MG63 (cell line): ENCODE data around the gene IQUB. TPM values are rescaled to one million over a fixed set of nuclear protein-coding genes. Genes with fewer than 3 reads are reported as not detected.
"Not testable (repeated sequence)": the region's sequence is repeated elsewhere in the genome, so short reads cannot be mapped to it uniquely, and the experiment has no call there.

Source experiments
- DNase-seq: peaks from one replicate; pipeline ENCODE4 v3.0.0-alpha.2; 2020
- H3K27me3 ChIP-seq: fragments of 250-450 bp; sonication (Bioruptor Pico); 2 replicates; pipeline ENCODE4 v1.5.1; 2020; ENCODE audit warnings: mild to moderate bottlenecking, moderate library complexity
- H3K36me3 ChIP-seq: fragments of 250-450 bp; sonication (Bioruptor Pico); 2 replicates; pipeline ENCODE4 v1.5.1; 2020; ENCODE audit warnings: mild to moderate bottlenecking, moderate library complexity
- H3K4me3 ChIP-seq: fragments of 250-450 bp; sonication (Bioruptor Pico); 2 replicates; pipeline ENCODE4 v1.5.1; 2020; ENCODE audit warnings: mild to moderate bottlenecking, moderate library complexity
- H3K9me3 ChIP-seq: fragments of 250-450 bp; sonication (Bioruptor Pico); 2 replicates; pipeline ENCODE4 v1.5.1; 2020; ENCODE audit warnings: mild to moderate bottlenecking, moderate library complexity
- total RNA-seq: library from RNA; depleted of rRNA; stranded (reverse); fragments of >200 nt; shearing (Covaris generic); gene quantifications from 2 replicates; pipeline ENCODE4 v1.2.3, GENCODE V29; 2014; ENCODE audit warnings: low replicate concordance

The IQUB gene
- total RNA-seq, 1 experiment from 2014 or later = not detected

DNA sequence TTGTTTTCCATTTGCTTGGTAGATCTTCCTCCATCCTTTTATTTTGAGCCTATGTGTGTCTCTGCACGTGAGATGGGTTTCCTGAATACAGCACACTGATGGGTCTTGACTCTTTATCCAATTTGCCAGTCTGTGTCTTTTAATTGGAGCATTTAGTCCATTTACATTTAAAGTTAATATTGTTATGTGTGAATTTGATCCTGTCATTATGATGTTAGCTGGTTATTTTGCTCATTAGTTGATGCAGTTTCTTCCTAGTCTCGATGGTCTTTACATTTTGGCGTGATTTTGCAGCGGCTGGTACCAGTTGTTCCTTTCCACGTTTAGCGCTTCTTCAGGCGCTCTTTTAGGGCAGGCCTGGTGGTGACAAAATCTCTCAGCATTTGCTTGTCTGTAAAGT, 7.9 kb downstream of the IQUB start:
- H3K4me3 ChIP-seq, H3K27me3 ChIP-seq, H3K9me3 ChIP-seq, H3K36me3 ChIP-seq, DNase-seq: not testable (repeated sequence)

- H3K9me3 ChIP-seq = no peaks in the 10 kb centered on the region
- no peaks in the 10 kb centered on the region for H3K27me3 ChIP-seq
- H3K36me3 ChIP-seq = no peaks in the 10 kb centered on the region
- no peak for DNase-seq
- no peak overlapping the region for H3K4me3 ChIP-seq
Observed at GRCh38 chr7:123522066-123522465, 12.3 kb downstream of the IQUB start.

DNA sequence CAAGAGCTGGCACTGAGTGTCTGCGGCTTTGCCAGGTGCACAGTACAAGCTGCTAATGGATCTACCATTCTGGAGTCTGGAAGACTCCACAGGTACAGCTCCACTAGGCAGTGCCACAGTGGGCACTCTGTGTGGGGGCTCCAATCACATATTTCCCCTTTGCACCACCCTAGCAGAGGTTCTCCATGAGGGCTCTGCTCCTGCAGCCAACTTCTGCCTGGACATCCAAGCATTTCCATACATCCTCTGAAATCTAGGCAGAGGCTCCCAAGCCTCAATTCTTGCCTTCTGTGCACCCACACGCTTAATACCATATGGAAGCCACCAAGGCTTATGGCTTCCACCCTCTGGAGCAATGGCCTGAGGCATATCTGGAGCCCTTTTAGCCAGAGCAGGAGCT, 29.2 kb downstream of the IQUB start:
- H3K9me3 ChIP-seq = no peaks in the 10 kb centered on the region
- H3K36me3 ChIP-seq = no peaks in the 10 kb centered on the region
- no peak overlapping the region for H3K4me3 ChIP-seq
- H3K27me3 ChIP-seq = no peaks in the 10 kb centered on the region
- DNase-seq = no peak

DNA sequence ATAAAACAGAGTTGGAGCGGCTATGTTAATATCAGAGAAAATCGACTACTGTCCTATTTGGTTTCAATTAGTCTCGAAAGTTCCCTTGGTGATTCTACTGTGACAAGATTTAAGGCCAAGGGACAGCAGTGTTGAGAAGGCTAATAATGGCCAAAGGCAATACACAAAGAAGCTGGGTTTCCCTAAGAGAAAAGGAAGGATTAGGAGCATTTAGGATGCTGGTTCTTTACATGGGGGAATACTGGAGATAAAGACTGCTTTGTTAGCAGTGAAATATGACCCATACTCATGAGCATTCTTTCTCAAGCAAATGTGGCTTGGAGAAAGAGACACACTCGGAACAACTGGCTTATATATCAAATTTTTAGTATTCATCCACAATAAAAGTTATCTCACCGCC, 32.2 kb downstream of the IQUB start:
- Histone ChIP-seq H3K9me3 (no peaks in the 10 kb centered on the region), H3K4me3 (no peak overlapping the region), H3K36me3 (no peaks in the 10 kb centered on the region), H3K27me3 (no peaks in the 10 kb centered on the region)
- no peak for DNase-seq

DNA sequence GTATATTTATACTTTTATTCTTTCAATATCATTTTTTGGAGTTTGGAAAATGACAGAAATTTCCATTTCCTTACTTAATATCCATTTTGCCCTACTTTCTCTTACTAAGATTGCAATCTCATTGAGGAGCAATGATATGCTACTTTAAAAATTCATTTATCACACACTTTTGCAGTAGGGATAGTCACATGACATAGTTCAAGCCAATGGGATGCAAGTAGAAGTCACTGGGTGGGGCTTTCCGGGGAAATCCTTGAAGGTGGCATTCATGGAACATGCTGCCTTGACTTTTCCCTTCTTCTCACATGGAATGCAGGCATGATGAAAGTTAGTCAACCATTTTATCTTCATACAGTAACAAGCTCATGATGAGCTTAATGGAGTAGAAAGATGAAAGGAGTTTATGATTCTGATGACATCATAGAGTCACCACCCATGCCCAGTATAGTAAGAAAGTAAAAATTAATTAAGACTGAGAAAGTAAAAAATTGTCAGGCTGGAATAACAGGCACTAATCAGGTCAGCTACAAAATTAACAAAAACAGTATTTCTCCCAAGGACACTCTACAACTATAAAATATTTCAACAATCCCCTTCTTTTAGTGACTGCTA, 33.4 kb downstream of the IQUB start:
- Histone ChIP-seq H3K36me3 (no peaks in the 10 kb centered on the region), H3K27me3 (no peaks in the 10 kb centered on the region), H3K4me3 (no peak overlapping the region), H3K9me3 (no peaks in the 10 kb centered on the region)
- no peak for DNase-seq

DNA sequence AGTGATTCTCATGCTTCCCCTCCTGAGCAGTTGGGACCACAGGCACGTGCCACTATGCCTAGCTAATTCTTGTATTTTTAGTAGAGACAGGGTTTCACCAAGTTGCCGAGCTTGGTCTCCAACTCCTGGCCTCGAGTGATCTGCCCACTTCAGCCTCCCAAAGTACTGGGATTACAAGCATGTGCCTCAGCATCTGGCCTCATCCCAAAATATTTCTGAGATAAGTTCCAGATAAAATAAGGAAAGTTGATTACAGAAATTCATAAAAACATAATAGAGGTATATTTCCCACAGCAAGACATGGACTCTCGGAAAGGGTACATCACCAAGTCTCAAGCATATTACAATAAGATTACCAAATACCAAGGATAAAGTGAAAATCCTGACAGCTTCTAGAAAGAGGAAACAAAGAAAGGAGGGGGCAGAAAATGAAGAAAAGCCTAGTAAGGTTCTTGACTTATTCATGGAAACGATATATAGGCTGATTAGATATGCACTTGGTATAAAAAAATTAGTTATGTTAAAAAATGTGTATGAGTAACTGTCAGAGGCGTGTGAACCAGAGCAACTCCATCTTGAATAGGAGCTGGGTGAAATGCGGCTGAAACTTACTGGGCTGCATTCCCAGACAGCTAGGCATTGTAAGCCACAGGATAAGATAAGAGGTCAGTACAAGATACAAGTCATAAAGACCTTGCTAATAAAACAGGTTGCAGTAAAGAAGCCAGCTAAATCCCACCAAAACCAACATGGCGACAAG, 35.0 kb downstream of the IQUB start:
- no peaks in the 10 kb centered on the region for H3K27me3 ChIP-seq
- no peaks in the 10 kb centered on the region for H3K9me3 ChIP-seq
- no peak for DNase-seq
- no peak overlapping the region for H3K4me3 ChIP-seq
- H3K36me3 ChIP-seq = no peaks in the 10 kb centered on the region

DNA sequence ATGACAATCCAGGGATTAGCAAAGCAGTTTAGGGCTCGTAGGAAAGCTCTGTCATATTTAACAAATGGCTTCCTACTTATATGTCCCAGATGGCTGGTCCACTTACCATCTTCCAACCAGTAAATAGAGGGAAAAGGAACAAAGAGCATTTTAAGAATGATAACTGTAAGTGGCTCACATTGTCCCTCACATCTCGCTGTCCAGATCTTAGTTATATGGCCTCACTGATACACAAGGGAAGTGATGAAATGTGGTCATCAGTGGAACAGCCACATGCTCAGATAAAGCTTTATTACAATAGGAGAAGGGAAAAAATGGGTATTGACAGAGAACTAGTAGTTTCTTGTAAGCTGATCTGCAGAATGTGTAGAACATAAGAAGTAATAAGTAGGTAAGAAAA, 35.8 kb downstream of the IQUB start:
- Histone ChIP-seq H3K9me3 (no peaks in the 10 kb centered on the region), H3K36me3 (no peaks in the 10 kb centered on the region), H3K4me3 (no peak overlapping the region), H3K27me3 (no peaks in the 10 kb centered on the region)
- DNase-seq = no peak

DNA sequence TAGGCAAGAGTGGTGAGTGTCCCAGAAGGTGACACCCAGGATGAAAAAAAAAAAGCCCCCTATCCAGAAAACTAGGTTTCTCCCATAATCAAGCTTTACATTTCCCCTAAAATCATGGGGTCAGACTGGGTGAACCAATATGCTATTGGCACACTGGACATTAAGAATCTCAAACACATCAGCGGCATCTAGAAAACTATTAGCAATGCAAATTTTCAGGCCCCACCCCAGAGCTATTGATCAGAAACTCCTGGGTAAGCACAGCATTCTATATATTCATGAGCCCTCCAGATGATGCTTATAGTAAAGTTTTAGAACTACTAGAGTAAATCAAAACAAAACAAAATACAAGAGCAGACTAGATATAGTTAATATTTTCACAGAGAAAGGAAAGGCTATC, 36.4 kb downstream of the IQUB start:
- H3K27me3 ChIP-seq = no peaks in the 10 kb centered on the region
- no peaks in the 10 kb centered on the region for H3K36me3 ChIP-seq
- DNase-seq = no peak
- H3K9me3 ChIP-seq = no peaks in the 10 kb centered on the region
- no peak overlapping the region for H3K4me3 ChIP-seq

GRCh38 chr7:123494193-123494796, 40.1 kb downstream of the IQUB start:
- Histone ChIP-seq H3K36me3 (no peaks in the 10 kb centered on the region), H3K9me3 (peaks cover 2% of the 10 kb centered on the region; the same call in 1 of the 2 replicates), H3K27me3 (no peaks in the 10 kb centered on the region), H3K4me3 (no peak overlapping the region)
- no peak for DNase-seq

- Histone ChIP-seq H3K4me3 (no peak overlapping the region), H3K36me3 (no peaks in the 10 kb centered on the region), H3K27me3 (no peaks in the 10 kb centered on the region), H3K9me3 (peaks cover 2% of the 10 kb centered on the region; the same call in 1 of the 2 replicates)
- no peak for DNase-seq
Observed at GRCh38 chr7:123492485-123492884, 41.9 kb downstream of the IQUB start.

DNA sequence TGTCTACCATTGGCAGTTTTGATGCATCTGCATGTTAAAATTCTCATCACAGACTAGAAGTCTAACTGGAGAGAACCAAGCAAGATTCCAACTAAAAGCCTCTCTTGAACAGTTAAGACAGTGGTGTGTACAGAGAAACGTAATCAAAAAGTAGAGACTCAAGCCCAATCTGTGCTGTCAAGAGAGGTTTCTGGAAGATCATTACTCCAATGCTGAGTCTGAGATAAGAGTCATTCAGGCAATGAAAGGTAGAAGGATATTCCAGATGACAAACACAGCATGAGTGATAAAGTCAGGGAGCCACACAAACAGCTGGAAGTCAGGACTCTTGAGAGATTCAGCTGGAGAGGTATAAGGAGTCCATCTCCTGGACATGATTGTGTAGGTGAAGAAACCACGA, 48.7 kb downstream of the IQUB start:
- no peak for DNase-seq
- Histone ChIP-seq H3K4me3 (no peak overlapping the region), H3K36me3 (no peaks in the 10 kb centered on the region)

GRCh38 chr7:123485187-123485586, 49.2 kb downstream of the IQUB start:
- DNase-seq = no peak
- no peaks in the 10 kb centered on the region for H3K27me3 ChIP-seq
- no peaks in the 10 kb centered on the region for H3K36me3 ChIP-seq
- H3K9me3 ChIP-seq = peaks cover 2% of the 10 kb centered on the region; the same call in 1 of the 2 replicates
- H3K4me3 ChIP-seq = no peak overlapping the region

More for the DNA sequence above, 48.7 kb downstream of the IQUB start:
- H3K27me3 ChIP-seq = no peaks in the 10 kb centered on the region
- peaks cover 2% of the 10 kb centered on the region; the same call in 1 of the 2 replicates for H3K9me3 ChIP-seq

- no peaks in the 10 kb centered on the region for H3K9me3 ChIP-seq
- no peak for DNase-seq
- H3K27me3 ChIP-seq = no peaks in the 10 kb centered on the region
- no peaks in the 10 kb centered on the region for H3K36me3 ChIP-seq
- H3K4me3 ChIP-seq = no peak overlapping the region
Observed at GRCh38 chr7:123484199-123484598, 50.2 kb downstream of the IQUB start.

DNA sequence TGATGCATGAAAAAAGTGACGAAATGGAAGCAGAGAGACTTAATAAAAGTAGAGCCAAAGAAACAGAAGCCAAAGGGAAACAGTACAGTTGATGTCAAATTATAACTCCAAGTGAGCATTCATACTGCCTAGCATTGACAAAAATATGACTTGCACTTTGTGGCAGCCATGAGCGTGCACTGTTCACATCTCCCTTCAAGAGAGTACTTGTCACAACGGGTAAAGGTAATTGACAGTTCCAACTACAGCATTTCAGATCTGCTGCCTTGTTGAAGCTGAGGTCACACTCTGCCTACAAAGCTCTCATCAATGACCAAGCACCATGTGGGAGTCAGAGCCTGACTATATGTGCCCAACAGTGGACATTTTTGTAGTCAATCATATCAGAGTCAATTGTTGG, 54.3 kb downstream of the IQUB start:
- H3K36me3 ChIP-seq = no peaks in the 10 kb centered on the region
- no peaks in the 10 kb centered on the region for H3K27me3 ChIP-seq
- DNase-seq = no peak
- no peaks in the 10 kb centered on the region for H3K9me3 ChIP-seq
- H3K4me3 ChIP-seq = no peak overlapping the region

GRCh38 chr7:123478056-123478455, 56.3 kb downstream of the IQUB start:
- not testable (repeated sequence) for DNase-seq, H3K27me3 ChIP-seq, H3K9me3 ChIP-seq, H3K4me3 ChIP-seq, H3K36me3 ChIP-seq

GRCh38 chr7:123472750-123473445, 61.5 kb downstream of the IQUB start:
- Histone ChIP-seq H3K4me3 (no peak overlapping the region), H3K27me3 (no peaks in the 10 kb centered on the region), H3K9me3 (no peaks in the 10 kb centered on the region), H3K36me3 (no peaks in the 10 kb centered on the region)
- DNase-seq = no peak

DNA sequence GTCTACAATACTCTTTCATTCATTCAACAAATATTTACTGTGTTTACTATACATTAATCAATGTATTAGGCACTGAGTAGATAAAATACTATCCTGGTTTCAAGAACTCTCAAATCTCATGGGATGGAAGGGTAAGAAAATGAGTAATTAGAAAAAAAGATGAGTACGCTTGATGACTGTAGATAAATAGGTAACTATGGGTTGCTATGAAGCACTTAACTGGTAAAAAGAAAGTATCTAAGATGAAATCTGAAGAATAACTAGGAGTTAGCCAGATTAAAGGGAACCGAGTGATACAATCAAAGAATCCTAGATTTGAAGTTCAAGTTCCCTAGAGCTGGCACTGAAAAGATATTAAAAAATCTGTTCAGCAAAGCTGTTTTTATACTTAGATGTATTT, 62.1 kb downstream of the IQUB start:
- Histone ChIP-seq H3K9me3 (no peaks in the 10 kb centered on the region), H3K36me3 (no peaks in the 10 kb centered on the region), H3K27me3 (no peaks in the 10 kb centered on the region), H3K4me3 (no peak overlapping the region)
- no peak for DNase-seq
